Measurements from ENCODE around the gene RET. TPM values are rescaled to one million over a fixed set of nuclear protein-coding genes. Genes with fewer than 3 reads are reported as not detected.

The RET gene
- total RNA-seq, 2 donors from 2014 or later, result 1.9 to 3.3 TPM

- Histone ChIP-seq H3K36me3 (no peaks in the 10 kb centered on the region), H3K27ac (no peak overlapping the region), H3K9me3 (no peaks in the 10 kb centered on the region), H3K4me3 (no peak overlapping the region), H3K9ac (ENCODE audit: low read depth in 2 of 2, low read length in 2 of 2) (no peak overlapping the region), H3K4me1 (no peaks in the 10 kb centered on the region), H3K27me3 (peaks cover 13% of the 10 kb centered on the region)
- no peak for TF ChIP-seq CTCF (IDR thresholded peaks at IDR 0.05)
- intact Hi-C loops (cut with DNase I), result no loop called here
- no peak for DNase-seq
Observed at GRCh38 chr10:43082087-43082486, 5.2 kb downstream of the RET start.

- H3K9me3 ChIP-seq, result no peaks in the 10 kb centered on the region
- TF ChIP-seq CTCF (IDR thresholded peaks at IDR 0.05), result no peak
- no peaks in the 10 kb centered on the region for H3K36me3 ChIP-seq
- H3K9ac ChIP-seq (ENCODE audit: low read depth in 2 of 2, low read length in 2 of 2), result no peak overlapping the region
- no peak overlapping the region for H3K4me3 ChIP-seq
- intact Hi-C loops (cut with DNase I), result no loop called here
- peaks cover 10% of the 10 kb centered on the region for H3K27me3 ChIP-seq
- no peaks in the 10 kb centered on the region for H3K4me1 ChIP-seq
- H3K27ac ChIP-seq, result no peak overlapping the region
- no peak for DNase-seq
Observed at GRCh38 chr10:43082746-43083145, 5.9 kb downstream of the RET start.

GRCh38 chr10:43083764-43084163 lies 6.9 kb downstream of the RET start:
- H3K4me1 ChIP-seq, result no peaks in the 10 kb centered on the region
- no peak overlapping the region for H3K4me3 ChIP-seq
- no peak for DNase-seq
- H3K27me3 ChIP-seq, result no peaks in the 10 kb centered on the region
- intact Hi-C loops (cut with DNase I), result no loop called here
- TF ChIP-seq CTCF (IDR thresholded peaks at IDR 0.05), result no peak
- no peaks in the 10 kb centered on the region for H3K36me3 ChIP-seq
- no peak overlapping the region for H3K9ac ChIP-seq (ENCODE audit: low read depth in 2 of 2, low read length in 2 of 2)
- no peaks in the 10 kb centered on the region for H3K9me3 ChIP-seq
- no peak overlapping the region for H3K27ac ChIP-seq

GRCh38 chr10:43084812-43085211 lies 7.9 kb downstream of the RET start:
- Histone ChIP-seq H3K9me3 (no peaks in the 10 kb centered on the region), H3K36me3 (no peaks in the 10 kb centered on the region), H3K4me1 (no peaks in the 10 kb centered on the region), H3K4me3 (no peak overlapping the region), H3K9ac (ENCODE audit: low read depth in 2 of 2, low read length in 2 of 2) (no peak overlapping the region), H3K27ac (no peak overlapping the region), H3K27me3 (no peaks in the 10 kb centered on the region)
- intact Hi-C loops (cut with DNase I), result no loop called here
- DNase-seq, result no peak
- TF ChIP-seq CTCF (IDR thresholded peaks at IDR 0.05), result no peak

GRCh38 chr10:43086321-43086942 lies 9.6 kb downstream of the RET start:
- no peaks in the 10 kb centered on the region for H3K36me3 ChIP-seq
- DNase-seq, result no peak
- intact Hi-C loops (cut with DNase I), result no loop called here
- H3K4me1 ChIP-seq, result no peaks in the 10 kb centered on the region
- no peak overlapping the region for H3K9ac ChIP-seq (ENCODE audit: low read depth in 2 of 2, low read length in 2 of 2)
- no peak overlapping the region for H3K4me3 ChIP-seq
- TF ChIP-seq CTCF (IDR thresholded peaks at IDR 0.05), result no peak
- H3K27ac ChIP-seq, result no peak overlapping the region
- no peaks in the 10 kb centered on the region for H3K27me3 ChIP-seq
- H3K9me3 ChIP-seq, result no peaks in the 10 kb centered on the region
